Sigmoid colon (tissue), 7 donors: Measurements from ENCODE around the gene CDK19. TPM values are rescaled to one million over a fixed set of nuclear protein-coding genes. Genes with fewer than 3 reads are reported as not detected.

ENCODE experiments used
- DNase-seq: peaks from one replicate; pipeline ENCODE4 v3.0.0-alpha.2; 2019
- H3K27ac ChIP-seq, 4 donors: fragments of 200-600 bp; sonication (generic); one replicate each; pipeline ENCODE4 v1.5.1; 2016 to 2019; ENCODE audit warnings: mild to moderate bottlenecking in 1 of 4
- H3K27me3 ChIP-seq, 3 donors: fragments of 200-600 bp; sonication (generic); one replicate each; pipeline ENCODE4 v1.5.1; 2019; ENCODE audit warnings: mild to moderate bottlenecking in 1 of 3
- H3K36me3 ChIP-seq, 4 donors: fragments of 200-600 bp; sonication (generic); one replicate each; pipeline ENCODE4 v1.5.1; 2016 to 2019
- H3K4me1 ChIP-seq, 4 donors: fragments of 200-600 bp; sonication (generic); one replicate each; pipeline ENCODE4 v1.5.1; 2017 to 2019
- H3K4me3 ChIP-seq, 4 donors: fragments of 200-600 bp; sonication (generic); one replicate each; pipeline ENCODE4 v1.5.1; 2017 to 2019; ENCODE audit warnings: mild to moderate bottlenecking in 2 of 4, moderate library complexity in 1 of 4
- H3K9me3 ChIP-seq, 4 donors: fragments of 200-600 bp in 3 of 4; sonication (generic) in 3 of 4; one replicate each; pipeline versions ENCODE4 v1.5.1 to v1.6.1; 2013 to 2019
- CTCF ChIP-seq, 4 experiments: fragments of 450-650 bp in 3 of 4; fragments of 200-600 bp in 1 of 4; IDR thresholded peaks; one replicate each; pipeline ENCODE4 v1.5.1; 2016 to 2019; ENCODE audit warnings: antibody characterized with exemption in 4 of 4, mild to moderate bottlenecking in 3 of 4, moderate library complexity in 2 of 4
- EP300 ChIP-seq, 4 donors: sonication (generic); formaldehyde crosslinking; IDR thresholded peaks; one replicate each; pipeline ENCODE4 v1.6.1; 2017; ENCODE audit warnings: antibody characterized with exemption in 4 of 4
- POLR2A ChIP-seq, 2 donors: fragments of 450-650 bp; IDR thresholded peaks; one replicate each; pipeline ENCODE4 v1.6.1; 2016; ENCODE audit warnings: antibody characterized with exemption in 2 of 2, mild to moderate bottlenecking in 2 of 2, moderate library complexity in 2 of 2
- POLR2AphosphoS5 ChIP-seq, 4 donors: sonication (generic); formaldehyde crosslinking; IDR thresholded peaks; one replicate each; pipeline ENCODE4 v1.6.1; 2017; ENCODE audit warnings: antibody characterized with exemption in 4 of 4
- WGBS, 2 donors: extraction: QIAGEN DNeasy Blood & Tissue Kit; methylation state at CpG; one replicate each; pipeline ENCODE4 v1.1.7; 2013; 5-methylcytosine and 5-hydroxymethylcytosine counted together
- intact Hi-C: fragments of 100-400 bp; cut with DNase I; formaldehyde crosslinking; loops from one replicate; pipeline ENCODE4 v1.15.1; 2023
- polyA plus RNA-seq, 3 donors: library from polyadenylated mRNA; stranded (reverse); fragments of 200-250 nt; gene quantifications; one replicate each; pipeline ENCODE4 v1.2.3, GENCODE V29; 2013
- total RNA-seq, 4 donors: library from RNA; depleted of rRNA; stranded (reverse); fragments of >200 nt; gene quantifications; one replicate each; pipeline ENCODE4 v1.1.0, GENCODE V29; 2016
- donor health status: healthy with polysubstance abuse.
- donor health status: Bipolar disorder and iron deficiency.
- donor health status: healthy.

CDK19 gene
- total and polyA plus RNA-seq, 7 donors: 6.7 to 17.8 (median 12.1) TPM

DNA sequence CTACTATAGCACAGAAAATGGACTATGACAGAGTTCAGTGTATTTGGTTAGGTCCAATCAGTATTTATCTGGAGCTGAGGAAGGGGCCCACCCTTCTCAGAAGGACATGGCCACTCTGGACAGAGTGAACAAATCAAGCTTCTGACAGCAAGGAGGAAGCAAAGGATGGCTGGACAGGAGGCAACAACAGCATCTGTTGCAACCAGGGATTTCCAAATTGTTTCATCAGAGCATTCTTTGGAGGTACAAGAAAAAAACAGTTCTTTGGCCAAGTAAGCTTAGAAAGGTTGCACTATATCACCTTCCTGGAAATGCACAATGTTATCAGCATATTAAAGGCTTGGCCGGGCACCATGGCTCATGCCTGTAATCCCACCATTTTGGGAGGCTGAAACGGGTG lies 220.2 kb downstream of the CDK19 start:
- H3K27me3 ChIP-seq: no peaks in the 10 kb centered on the region
- H3K9me3 ChIP-seq: no peaks in the 10 kb centered on the region
- H3K36me3 ChIP-seq: no peaks in the 10 kb centered on the region
- intact Hi-C loops: no loop called here
- no peak for DNase-seq
- peaks cover 0 to 4% (median 0%) of the 10 kb centered on the region in 4 donors for H3K4me1 ChIP-seq
- no peak overlapping the region for H3K4me3 ChIP-seq
- H3K27ac ChIP-seq: no peak overlapping the region
- TF ChIP-seq POLR2AphosphoS5 (IDR thresholded peaks at IDR 0.05): no peak
- no peak for TF ChIP-seq CTCF (IDR thresholded peaks at IDR 0.05)
- no peak for TF ChIP-seq EP300 (IDR thresholded peaks at IDR 0.05)
- TF ChIP-seq POLR2A (IDR thresholded peaks at IDR 0.05): no peak
- 95 to 97% methylated on average over 2 of the region's 2 CpGs for WGBS, 2 donors

- intact Hi-C loops: no loop called here
- Histone ChIP-seq H3K4me1 (peaks cover 0 to 4% (median 0%) of the 10 kb centered on the region in 4 donors), H3K36me3 (no peaks in the 10 kb centered on the region), H3K27ac (no peak overlapping the region), H3K4me3 (no peak overlapping the region), H3K27me3 (no peaks in the 10 kb centered on the region), H3K9me3 (no peaks in the 10 kb centered on the region)
- DNase-seq: no peak
- TF ChIP-seq POLR2AphosphoS5 (IDR thresholded peaks at IDR 0.05): no peak
- no peak for TF ChIP-seq EP300 (IDR thresholded peaks at IDR 0.05)
- TF ChIP-seq POLR2A (IDR thresholded peaks at IDR 0.05): no peak
- no peak for TF ChIP-seq CTCF (IDR thresholded peaks at IDR 0.05)
- WGBS, 2 donors: 97% methylated on average over 1 of the region's 1 CpG
These were observed 221.6 kb downstream of the CDK19 start for GRCh38 chr6:110593637-110594036.

DNA sequence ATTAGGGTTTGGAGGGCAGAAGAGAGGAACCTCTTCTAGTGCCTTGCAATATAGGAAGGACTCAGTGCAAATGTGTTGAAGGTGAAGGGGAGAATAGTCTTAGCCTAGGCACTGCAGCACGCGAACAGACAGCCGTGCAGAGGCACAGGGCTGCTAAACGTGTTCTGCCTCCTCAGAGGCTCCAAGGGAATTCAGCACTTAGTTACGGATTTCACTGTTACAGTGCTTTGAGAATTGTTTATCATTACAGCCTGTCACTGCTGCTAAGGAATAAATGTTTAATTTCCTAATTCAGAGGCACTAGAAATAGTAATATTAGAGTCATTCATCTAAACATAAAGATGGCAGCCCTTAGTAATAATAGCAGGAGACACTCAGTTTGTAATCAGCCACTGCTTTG lies 222.5 kb downstream of the CDK19 start:
- no peaks in the 10 kb centered on the region for H3K27me3 ChIP-seq
- 80 to 88% methylated on average over 5 of the region's 5 CpGs for WGBS, 2 donors
- no peak for TF ChIP-seq CTCF (IDR thresholded peaks at IDR 0.05)
- no peak for TF ChIP-seq EP300 (IDR thresholded peaks at IDR 0.05)
- TF ChIP-seq POLR2A (IDR thresholded peaks at IDR 0.05): no peak
- TF ChIP-seq POLR2AphosphoS5 (IDR thresholded peaks at IDR 0.05): no peak
- intact Hi-C loops: no loop called here
- peaks cover 0 to 4% (median 0%) of the 10 kb centered on the region in 4 donors for H3K4me1 ChIP-seq
- no peak for DNase-seq
- no peaks in the 10 kb centered on the region for H3K9me3 ChIP-seq
- H3K36me3 ChIP-seq: no peaks in the 10 kb centered on the region
- no peak overlapping the region for H3K27ac ChIP-seq
- no peak overlapping the region for H3K4me3 ChIP-seq

GRCh38 chr6:110590821-110591351 lies 224.4 kb downstream of the CDK19 start:
- H3K27me3 ChIP-seq: no peaks in the 10 kb centered on the region
- TF ChIP-seq CTCF (IDR thresholded peaks at IDR 0.05) (no peak), POLR2AphosphoS5 (IDR thresholded peaks at IDR 0.05) (no peak), EP300 (IDR thresholded peaks at IDR 0.05) (no peak), POLR2A (IDR thresholded peaks at IDR 0.05) (no peak)
- H3K9me3 ChIP-seq: no peaks in the 10 kb centered on the region
- no peak for DNase-seq
- 72 to 76% methylated on average over 3 of the region's 3 CpGs for WGBS, 2 donors
- H3K4me1 ChIP-seq: peaks cover 0 to 4% (median 0%) of the 10 kb centered on the region in 4 donors
- H3K27ac ChIP-seq: no peak overlapping the region
- no peaks in the 10 kb centered on the region for H3K36me3 ChIP-seq
- H3K4me3 ChIP-seq: no peak overlapping the region
- intact Hi-C loops: no loop called here
